PC-9 (cell line): ENCODE results near the gene MAGI2. TPM values are rescaled to one million over a fixed set of nuclear protein-coding genes. Genes with fewer than 3 reads are reported as not detected.

Experiments used
- BruUV-seq: library from RNA; stranded (reverse); fragments of 400-500 nt; replicated peaks from 2 replicates; lab custom pipeline; 2021; lab: Mats Ljungman, UMichigan
- CTCF ChIA-PET: fragments of 300-600 bp; sonication (Branson Sonifier 250); formaldehyde crosslinking; loops from one replicate; lab custom pipeline; 2022; ENCODE audit warnings: antibody characterized with exemption; lab: Charles Lee
- POLR2A ChIA-PET: fragments of 300-600 bp; sonication (Branson Sonifier 250); formaldehyde crosslinking; loops from one replicate; lab custom pipeline; 2022; ENCODE audit warnings: antibody characterized with exemption; ENCODE audit not compliant: unreplicated experiment; lab: Charles Lee
- DNase-seq, 2 experiments: peaks; one replicate each; pipeline versions ENCODE4 v3.0.0 to v3.0.0-alpha.2; 2015 to 2022; ENCODE audit warnings: mixed read lengths in 1 of 2
- H2AFZ ChIP-seq: fragments of 200-600 bp; sonication (generic); 2 replicates; pipeline ENCODE4 v1.8.1; 2017; ENCODE audit warnings: antibody characterized with exemption
- H3F3A ChIP-seq: fragments of 200-600 bp; sonication (generic); 2 replicates; pipeline ENCODE4 v1.8.1; 2017; ENCODE audit warnings: antibody characterized with exemption, mild to moderate bottlenecking, low read depth; ENCODE audit not compliant: insufficient read depth
- H3K27ac ChIP-seq: fragments of 200-600 bp; sonication (generic); 2 replicates; pipeline ENCODE4 v1.6.1; 2016; ENCODE audit warnings: mixed run types
- H3K27me3 ChIP-seq: fragments of 200-600 bp; sonication (generic); 2 replicates; pipeline ENCODE4 v1.6.1; 2016; ENCODE audit warnings: low read depth, mixed run types; ENCODE audit not compliant: insufficient read depth
- H3K36me3 ChIP-seq: fragments of 200-600 bp; sonication (generic); 2 replicates; pipeline ENCODE4 v1.6.1; 2016; ENCODE audit warnings: low read depth, mixed run types
- H3K4me1 ChIP-seq: fragments of 200-600 bp; sonication (generic); replicated peaks from 2 replicates; pipeline ENCODE4 v1.6.1; 2016; ENCODE audit warnings: mixed run types; ENCODE audit not compliant: insufficient read depth
- H3K4me2 ChIP-seq: fragments of 200-600 bp; sonication (generic); 2 replicates; pipeline ENCODE4 v1.6.1; 2017; ENCODE audit warnings: mixed run types
- H3K4me3 ChIP-seq: fragments of 200-600 bp; sonication (generic); 2 replicates; pipeline ENCODE4 v1.6.1; 2016; ENCODE audit warnings: mixed run types
- H3K79me2 ChIP-seq: fragments of 200-600 bp; sonication (generic); 2 replicates; pipeline ENCODE4 v1.6.1; 2017; ENCODE audit warnings: low read depth, mixed run types
- H3K9me2 ChIP-seq: fragments of 200-600 bp; sonication (generic); 2 replicates; pipeline ENCODE4 v1.8.1; 2017; ENCODE audit warnings: mild to moderate bottlenecking; ENCODE audit not compliant: insufficient read depth
- H3K9me3 ChIP-seq: fragments of 200-600 bp; sonication (generic); 2 replicates; pipeline ENCODE4 v1.8.1; 2016; ENCODE audit warnings: low read depth; ENCODE audit not compliant: insufficient read depth
- H4K20me1 ChIP-seq: fragments of 200-600 bp; sonication (generic); 2 replicates; pipeline ENCODE4 v1.8.1; 2017; ENCODE audit not compliant: insufficient read depth
- EZH2 ChIP-seq: fragments of 200-600 bp; sonication (generic); IDR thresholded peaks from 2 replicates; pipeline ENCODE4 v1.8.0; 2017; ENCODE audit warnings: antibody characterized with exemption, low read depth
- intact Hi-C: fragments of 100-400 bp; cut with micrococcal nuclease; formaldehyde crosslinking; loops from one replicate; pipeline ENCODE4 v1.10.0; 2022; ENCODE audit not compliant: unreplicated experiment
- total RNA-seq: library from RNA; stranded (reverse); gene quantifications from 2 replicates; pipeline ENCODE4 v1.2.3, GENCODE V29; 2021
- TF ChIP-seq, protein P1 (sequence below): fragments of 200-600 bp; sonication (generic); conservative IDR thresholded peaks from 2 replicates; pipeline ENCODE4 v1.6.1; 2017; ENCODE audit warnings: mixed run types, antibody characterized with exemption, mild to moderate bottlenecking, moderate library complexity

Gene MAGI2
- total RNA-seq, 1 experiment from 2014 or later, result 0.92 TPM

DNA sequence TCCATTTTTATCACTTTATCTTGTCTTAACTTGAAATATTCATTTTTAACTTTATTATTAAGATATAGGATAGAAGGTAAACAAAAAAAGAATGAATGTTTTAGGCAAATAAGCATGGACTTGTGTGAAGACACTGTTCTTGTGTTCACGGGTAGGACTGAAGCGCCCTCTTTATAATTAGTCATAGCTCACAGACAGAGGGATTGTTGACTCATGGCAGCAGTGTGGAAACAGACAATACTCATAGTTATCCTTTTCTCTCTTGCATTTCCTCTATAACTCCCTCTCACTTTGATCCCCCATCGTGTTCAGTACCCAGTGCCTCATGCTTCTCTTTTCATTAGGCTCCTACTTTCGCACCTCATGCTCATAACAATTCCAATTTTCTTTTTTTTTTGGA is 923.1 kb downstream of the MAGI2 start:
- H3K27ac ChIP-seq, result no peak overlapping the region
- no peak overlapping the region for H2AFZ ChIP-seq
- no peaks in the 10 kb centered on the region for H3K27me3 ChIP-seq
- ChIA-PET POLR2A (interaction anchor here (0.7 kb wide), 1 partner anchor 26 kb away, joined by 3 read pairs; no protein-coding TSS in a partner anchor), CTCF (no interaction called here)
- no peaks in the 10 kb centered on the region for H3K9me2 ChIP-seq
- no peaks in the 10 kb centered on the region for H3K36me3 ChIP-seq
- H3K4me3 ChIP-seq, result no peak overlapping the region
- no peaks in the 10 kb centered on the region for H4K20me1 ChIP-seq
- BruUV-seq, result no TSS peak
- TF ChIP-seq EZH2, result no peak
- TF ChIP-seq, protein P1, sequence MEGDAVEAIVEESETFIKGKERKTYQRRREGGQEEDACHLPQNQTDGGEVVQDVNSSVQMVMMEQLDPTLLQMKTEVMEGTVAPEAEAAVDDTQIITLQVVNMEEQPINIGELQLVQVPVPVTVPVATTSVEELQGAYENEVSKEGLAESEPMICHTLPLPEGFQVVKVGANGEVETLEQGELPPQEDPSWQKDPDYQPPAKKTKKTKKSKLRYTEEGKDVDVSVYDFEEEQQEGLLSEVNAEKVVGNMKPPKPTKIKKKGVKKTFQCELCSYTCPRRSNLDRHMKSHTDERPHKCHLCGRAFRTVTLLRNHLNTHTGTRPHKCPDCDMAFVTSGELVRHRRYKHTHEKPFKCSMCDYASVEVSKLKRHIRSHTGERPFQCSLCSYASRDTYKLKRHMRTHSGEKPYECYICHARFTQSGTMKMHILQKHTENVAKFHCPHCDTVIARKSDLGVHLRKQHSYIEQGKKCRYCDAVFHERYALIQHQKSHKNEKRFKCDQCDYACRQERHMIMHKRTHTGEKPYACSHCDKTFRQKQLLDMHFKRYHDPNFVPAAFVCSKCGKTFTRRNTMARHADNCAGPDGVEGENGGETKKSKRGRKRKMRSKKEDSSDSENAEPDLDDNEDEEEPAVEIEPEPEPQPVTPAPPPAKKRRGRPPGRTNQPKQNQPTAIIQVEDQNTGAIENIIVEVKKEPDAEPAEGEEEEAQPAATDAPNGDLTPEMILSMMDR, result no peak
- no peak for DNase-seq
- no peak overlapping the region for H3K4me2 ChIP-seq
- intact Hi-C loops, result no loop called here
- no peaks in the 10 kb centered on the region for H3K9me3 ChIP-seq
- no peaks in the 10 kb centered on the region for H3F3A ChIP-seq
- no peaks in the 10 kb centered on the region for H3K4me1 ChIP-seq
- no peaks in the 10 kb centered on the region for H3K79me2 ChIP-seq

- ChIA-PET CTCF (no interaction called here), POLR2A (no interaction called here)
- TF ChIP-seq, protein P1, result no peak
- no peak for TF ChIP-seq EZH2
- no peak overlapping the region for H3K4me2 ChIP-seq
- intact Hi-C loops, result no loop called here
- H3K36me3 ChIP-seq, result no peaks in the 10 kb centered on the region
- DNase-seq, result no peak
- no TSS peak for BruUV-seq
- no peaks in the 10 kb centered on the region for H3K9me2 ChIP-seq
- no peak overlapping the region for H3K4me3 ChIP-seq
- no peaks in the 10 kb centered on the region for H4K20me1 ChIP-seq
- no peaks in the 10 kb centered on the region for H3K4me1 ChIP-seq
- H2AFZ ChIP-seq, result no peak overlapping the region
- no peaks in the 10 kb centered on the region for H3K79me2 ChIP-seq
- no peaks in the 10 kb centered on the region for H3K27me3 ChIP-seq
- no peak overlapping the region for H3K27ac ChIP-seq
- no peaks in the 10 kb centered on the region; the same call in 1 of the 2 replicates for H3K9me3 ChIP-seq
- no peaks in the 10 kb centered on the region for H3F3A ChIP-seq
Measured at GRCh38 chr7:78529392-78529791, 924.1 kb downstream of the MAGI2 start.

DNA sequence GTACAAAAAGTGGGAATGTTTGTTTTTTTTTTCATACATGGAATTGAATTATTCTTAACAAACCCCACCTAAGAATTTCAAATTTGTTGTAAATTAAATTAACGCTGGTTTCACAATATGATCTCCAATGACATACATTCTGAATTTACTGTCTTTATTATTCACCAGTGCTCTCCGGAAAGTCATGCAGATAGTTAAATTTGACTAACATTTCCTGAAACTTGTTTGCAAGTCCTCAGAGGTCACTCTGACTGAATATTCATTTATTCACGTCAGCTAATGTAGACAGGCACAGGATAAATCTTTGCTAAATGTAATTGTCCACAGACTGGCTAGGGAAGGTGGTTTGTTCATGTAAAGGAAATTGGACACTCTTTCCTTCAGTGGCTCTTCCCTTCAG is 924.5 kb downstream of the MAGI2 start:
- Histone ChIP-seq H3K9me3 (no peaks in the 10 kb centered on the region; the same call in 1 of the 2 replicates), H2AFZ (no peak overlapping the region), H3K27ac (no peak overlapping the region), H3F3A (no peaks in the 10 kb centered on the region), H3K79me2 (no peaks in the 10 kb centered on the region), H3K9me2 (no peaks in the 10 kb centered on the region), H3K4me2 (no peak overlapping the region), H3K4me3 (no peak overlapping the region), H4K20me1 (no peaks in the 10 kb centered on the region), H3K27me3 (no peaks in the 10 kb centered on the region), H3K4me1 (no peaks in the 10 kb centered on the region), H3K36me3 (no peaks in the 10 kb centered on the region)
- TF ChIP-seq EZH2, result no peak
- TF ChIP-seq, protein P1, result no peak
- ChIA-PET POLR2A (no interaction called here), CTCF (no interaction called here)
- DNase-seq, result no peak
- intact Hi-C loops, result no loop called here
- BruUV-seq, result no TSS peak
